DOHH2 (cell line): ENCODE measurements around the gene LYPD4.

ENCODE experiments used
- EZH2phosphoT487 ChIP-seq: fragments of 200-600 bp; sonication (generic); IDR thresholded peaks from 2 replicates; pipeline ENCODE4 v1.6.1; 2017; ENCODE audit warnings: borderline replicate concordance, mild to moderate bottlenecking, antibody characterized with exemption, low read length, moderate library complexity, mixed read lengths
- TF ChIP-seq, protein P1 (sequence below): fragments of 200-600 bp; sonication (generic); IDR thresholded peaks from one replicate; pipeline ENCODE4 v1.5.1; 2014; ENCODE audit warnings: antibody characterized with exemption, mild to moderate bottlenecking, low read depth, low read length; ENCODE audit not compliant: poor library complexity, severe bottlenecking

DNA sequence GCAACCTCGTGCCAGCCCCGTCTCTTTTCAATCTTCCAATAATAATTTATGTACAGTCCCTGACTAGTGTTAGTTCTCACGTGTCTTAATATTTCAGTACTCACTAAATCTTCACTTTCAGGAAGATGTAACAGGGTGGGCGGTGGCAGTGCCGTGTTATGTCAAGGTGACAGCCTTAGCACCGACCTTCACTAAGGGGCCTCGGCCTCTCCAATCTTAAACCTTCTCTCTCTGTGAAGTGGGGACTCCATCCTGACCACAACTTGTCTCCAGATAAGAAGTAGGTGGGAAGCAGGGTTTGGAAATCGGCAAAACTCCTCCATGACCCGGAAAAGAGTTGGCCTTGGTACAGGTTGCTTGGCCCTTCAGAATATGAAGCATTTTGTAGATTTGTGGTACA, 17.4 kb upstream of the LYPD4 start:
- TF ChIP-seq, protein P1, sequence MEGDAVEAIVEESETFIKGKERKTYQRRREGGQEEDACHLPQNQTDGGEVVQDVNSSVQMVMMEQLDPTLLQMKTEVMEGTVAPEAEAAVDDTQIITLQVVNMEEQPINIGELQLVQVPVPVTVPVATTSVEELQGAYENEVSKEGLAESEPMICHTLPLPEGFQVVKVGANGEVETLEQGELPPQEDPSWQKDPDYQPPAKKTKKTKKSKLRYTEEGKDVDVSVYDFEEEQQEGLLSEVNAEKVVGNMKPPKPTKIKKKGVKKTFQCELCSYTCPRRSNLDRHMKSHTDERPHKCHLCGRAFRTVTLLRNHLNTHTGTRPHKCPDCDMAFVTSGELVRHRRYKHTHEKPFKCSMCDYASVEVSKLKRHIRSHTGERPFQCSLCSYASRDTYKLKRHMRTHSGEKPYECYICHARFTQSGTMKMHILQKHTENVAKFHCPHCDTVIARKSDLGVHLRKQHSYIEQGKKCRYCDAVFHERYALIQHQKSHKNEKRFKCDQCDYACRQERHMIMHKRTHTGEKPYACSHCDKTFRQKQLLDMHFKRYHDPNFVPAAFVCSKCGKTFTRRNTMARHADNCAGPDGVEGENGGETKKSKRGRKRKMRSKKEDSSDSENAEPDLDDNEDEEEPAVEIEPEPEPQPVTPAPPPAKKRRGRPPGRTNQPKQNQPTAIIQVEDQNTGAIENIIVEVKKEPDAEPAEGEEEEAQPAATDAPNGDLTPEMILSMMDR: no peak
- TF ChIP-seq EZH2phosphoT487: no peak
